Endothelial cell (in vitro differentiated cells): ENCODE measurements around the gene ASB7. TPM values are rescaled to one million over a fixed set of nuclear protein-coding genes. Genes with fewer than 3 reads are reported as not detected.

Experiments used
- DNase-seq: peaks from one replicate; pipeline ENCODE4 v3.0.0; 2021; ENCODE audit warnings: low spot score
- H3K27ac Mint-ChIP-seq: one replicate; pipeline ENCODE4 v1.8.0; 2021; ENCODE audit warnings: mixed read lengths, inconsistent platforms; ENCODE audit not compliant: unreplicated experiment
- H3K27me3 Mint-ChIP-seq: one replicate; pipeline ENCODE4 v1.8.0; 2021; ENCODE audit warnings: mild to moderate bottlenecking, moderate library complexity, mixed read lengths, inconsistent platforms; ENCODE audit not compliant: unreplicated experiment
- H3K36me3 Mint-ChIP-seq: one replicate; pipeline ENCODE4 v1.8.0; 2021; ENCODE audit warnings: mild to moderate bottlenecking, low read depth, mixed read lengths, inconsistent platforms; ENCODE audit not compliant: unreplicated experiment
- H3K4me1 Mint-ChIP-seq: one replicate; pipeline ENCODE4 v1.8.0; 2021; ENCODE audit warnings: mild to moderate bottlenecking, mixed read lengths, inconsistent platforms; ENCODE audit not compliant: unreplicated experiment
- H3K4me3 Mint-ChIP-seq: one replicate; pipeline ENCODE4 v1.8.0; 2021; ENCODE audit warnings: mild to moderate bottlenecking, mixed read lengths, inconsistent platforms; ENCODE audit not compliant: unreplicated experiment
- H3K9me3 Mint-ChIP-seq: one replicate; pipeline ENCODE4 v1.8.0; 2021; ENCODE audit warnings: mixed read lengths, inconsistent platforms; ENCODE audit not compliant: unreplicated experiment
- CTCF ChIP-seq: fragments of 200-600 bp; sonication (generic); IDR thresholded peaks from one replicate; pipeline ENCODE4 v1.5.0; 2021; ENCODE audit warnings: antibody characterized with exemption; ENCODE audit not compliant: unreplicated experiment
- total RNA-seq: library from RNA; stranded (reverse); fragmentation: NEBNext Ultra II Directional; extraction: Animal tissue kit (Norgen Biotek cat#: 25700); gene quantifications from one replicate; pipeline ENCODE4 v1.2.1, GENCODE V29; 2021; ENCODE audit not compliant: unreplicated experiment

Gene ASB7
- total RNA-seq, 1 donor from 2014 or later, result 16.2 TPM

GRCh38 chr15:100695048-100695447 is 92.7 kb downstream of the ASB7 start:
- no peak for TF ChIP-seq CTCF
- no peak for DNase-seq
- H3K4me1 Mint-ChIP-seq, result peaks cover 2% of the 10 kb centered on the region
- H3K4me3 Mint-ChIP-seq, result no peak overlapping the region
- H3K36me3 Mint-ChIP-seq, result no peaks in the 10 kb centered on the region
- no peak overlapping the region for H3K27ac Mint-ChIP-seq
- H3K27me3 Mint-ChIP-seq, result peaks cover 7% of the 10 kb centered on the region
- H3K9me3 Mint-ChIP-seq, result no peaks in the 10 kb centered on the region

GRCh38 chr15:100696452-100696851 is 94.1 kb downstream of the ASB7 start:
- Mint-ChIP-seq H3K36me3 (no peaks in the 10 kb centered on the region), H3K9me3 (no peaks in the 10 kb centered on the region)

More at GRCh38 chr15:100696452-100696851, 94.1 kb downstream of the ASB7 start:
- Mint-ChIP-seq H3K27ac (no peak overlapping the region), H3K4me3 (no peak overlapping the region), H3K27me3 (peaks cover 6% of the 10 kb centered on the region), H3K4me1 (peaks cover 2% of the 10 kb centered on the region)
- no peak for TF ChIP-seq CTCF
- DNase-seq, result no peak

Other genes starting within 250 kb of the ASB7 start
- not detected for gene CERS3, start 73.6 kb upstream of the ASB7 start, total RNA-seq
- 10.2 TPM for gene LINS1, start 405 bp upstream of the ASB7 start, total RNA-seq